Hepatocyte (in vitro differentiated cells): Measurements from ENCODE around the gene CAV2. TPM values are rescaled to one million over a fixed set of nuclear protein-coding genes. Genes with fewer than 3 reads are reported as not detected.

Experiments
- DNase-seq: peaks from one replicate; pipeline ENCODE4 v3.0.0-alpha.2; 2016; ENCODE audit warnings: low spot score
- H2AFZ ChIP-seq: fragments of 200-600 bp; sonication (generic); 2 replicates; pipeline ENCODE4 v1.6.0; 2016; ENCODE audit warnings: antibody characterized with exemption, mild to moderate bottlenecking
- H3K27ac ChIP-seq: fragments of 200-600 bp; sonication (generic); 2 replicates; pipeline ENCODE4 v1.5.1; 2016; ENCODE audit warnings: mild to moderate bottlenecking
- H3K27me3 ChIP-seq: fragments of 200-600 bp; sonication (generic); 2 replicates; pipeline ENCODE4 v1.6.1; 2016
- H3K36me3 ChIP-seq: fragments of 200-600 bp; sonication (generic); replicated peaks from 2 replicates; pipeline ENCODE4 v1.5.1; 2016; ENCODE audit warnings: low read depth; ENCODE audit not compliant: insufficient read depth
- H3K4me1 ChIP-seq: fragments of 200-600 bp; sonication (generic); 2 replicates; pipeline ENCODE4 v1.5.1; 2016; ENCODE audit warnings: mild to moderate bottlenecking, moderate library complexity; ENCODE audit not compliant: insufficient read depth
- H3K4me2 ChIP-seq: fragments of 200-600 bp; sonication (generic); 2 replicates; pipeline ENCODE4 v1.6.0; 2016
- H3K4me3 ChIP-seq: fragments of 200-600 bp; sonication (generic); 2 replicates; pipeline ENCODE4 v1.5.1; 2016; ENCODE audit warnings: mild to moderate bottlenecking
- H3K79me2 ChIP-seq: fragments of 200-600 bp; sonication (generic); 2 replicates; pipeline ENCODE4 v1.6.0; 2017; ENCODE audit warnings: mild to moderate bottlenecking
- H3K9me2 ChIP-seq: fragments of 200-600 bp; sonication (generic); replicated peaks from 2 replicates; pipeline ENCODE4 v1.6.0; 2017; ENCODE audit warnings: mild to moderate bottlenecking; ENCODE audit not compliant: insufficient read depth
- H3K9me3 ChIP-seq: fragments of 200-600 bp; sonication (generic); 2 replicates; pipeline ENCODE4 v1.5.1; 2016; ENCODE audit warnings: low read depth, mild to moderate bottlenecking
- H4K20me1 ChIP-seq: fragments of 200-600 bp; sonication (generic); 2 replicates; pipeline ENCODE4 v1.6.0; 2016; ENCODE audit warnings: mild to moderate bottlenecking; ENCODE audit not compliant: insufficient read depth, poor library complexity, severe bottlenecking
- EZH2 ChIP-seq: fragments of 200-600 bp; sonication (generic); IDR thresholded peaks from 2 replicates; pipeline ENCODE4 v1.6.1; 2016; ENCODE audit warnings: antibody characterized with exemption, mild to moderate bottlenecking, borderline replicate concordance
- EZH2phosphoT487 ChIP-seq: fragments of 200-600 bp; sonication (generic); IDR thresholded peaks from one replicate; pipeline ENCODE4 v1.6.1; 2018; ENCODE audit warnings: antibody characterized with exemption, mild to moderate bottlenecking, low read depth, moderate library complexity; ENCODE audit not compliant: unreplicated experiment, severe bottlenecking
- WGBS: methylation state at CpG from one replicate; pipeline ENCODE4 v1.1.6; 2016; ENCODE audit warnings: low lambda C conversion rate; ENCODE audit errors: missing lambda C conversion rate; 5-methylcytosine and 5-hydroxymethylcytosine counted together
- polyA plus RNA-seq: library from polyadenylated mRNA; unstranded; fragments of >200 nt; fragmentation: Nextera tagmentation; extraction: Ambion mirVana; gene quantifications from 2 replicates; pipeline ENCODE4 v1.2.1, GENCODE V29; 2016
- total RNA-seq: library from RNA; depleted of rRNA; stranded (reverse); fragments of >200 nt; gene quantifications from 2 replicates; pipeline ENCODE4 v1.2.3, GENCODE V29; 2014
- TF ChIP-seq, protein P1 (sequence below): fragments of 200-600 bp; sonication (generic); IDR thresholded peaks from 2 replicates; pipeline ENCODE4 v1.5.1; 2016; ENCODE audit warnings: antibody characterized with exemption, mild to moderate bottlenecking; ENCODE audit not compliant: poor library complexity

The CAV2 gene
- total and polyA plus RNA-seq, 2 experiments from 2014 or later: 49.2 to 53.0 TPM

DNA sequence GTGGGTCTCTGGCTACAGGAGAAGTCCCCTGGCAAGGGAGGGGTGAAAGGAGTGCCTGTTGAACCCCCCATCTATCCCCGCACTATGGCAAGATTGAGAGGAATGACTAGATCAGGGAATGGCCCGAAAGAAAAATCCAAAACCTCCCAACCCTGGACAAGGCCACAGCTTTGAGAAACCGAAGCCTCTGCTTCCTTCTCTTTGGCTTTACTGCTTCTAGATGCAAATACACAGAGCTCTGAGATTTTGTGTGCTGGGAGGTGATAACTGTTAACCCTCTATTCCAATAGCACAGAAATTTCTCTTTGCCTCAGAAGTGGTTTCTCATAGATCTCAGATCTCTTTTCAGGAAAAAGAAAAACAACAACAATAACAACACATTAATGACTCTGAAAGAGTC lies 40.3 kb downstream of the CAV2 start:
- H4K20me1 ChIP-seq: no peaks in the 10 kb centered on the region
- H3K27ac ChIP-seq: no peak overlapping the region
- H3K36me3 ChIP-seq: no peaks in the 10 kb centered on the region
- DNase-seq: no peak
- TF ChIP-seq EZH2 (no peak), EZH2phosphoT487 (no peak)
- TF ChIP-seq, protein P1, sequence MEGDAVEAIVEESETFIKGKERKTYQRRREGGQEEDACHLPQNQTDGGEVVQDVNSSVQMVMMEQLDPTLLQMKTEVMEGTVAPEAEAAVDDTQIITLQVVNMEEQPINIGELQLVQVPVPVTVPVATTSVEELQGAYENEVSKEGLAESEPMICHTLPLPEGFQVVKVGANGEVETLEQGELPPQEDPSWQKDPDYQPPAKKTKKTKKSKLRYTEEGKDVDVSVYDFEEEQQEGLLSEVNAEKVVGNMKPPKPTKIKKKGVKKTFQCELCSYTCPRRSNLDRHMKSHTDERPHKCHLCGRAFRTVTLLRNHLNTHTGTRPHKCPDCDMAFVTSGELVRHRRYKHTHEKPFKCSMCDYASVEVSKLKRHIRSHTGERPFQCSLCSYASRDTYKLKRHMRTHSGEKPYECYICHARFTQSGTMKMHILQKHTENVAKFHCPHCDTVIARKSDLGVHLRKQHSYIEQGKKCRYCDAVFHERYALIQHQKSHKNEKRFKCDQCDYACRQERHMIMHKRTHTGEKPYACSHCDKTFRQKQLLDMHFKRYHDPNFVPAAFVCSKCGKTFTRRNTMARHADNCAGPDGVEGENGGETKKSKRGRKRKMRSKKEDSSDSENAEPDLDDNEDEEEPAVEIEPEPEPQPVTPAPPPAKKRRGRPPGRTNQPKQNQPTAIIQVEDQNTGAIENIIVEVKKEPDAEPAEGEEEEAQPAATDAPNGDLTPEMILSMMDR: no peak
- H2AFZ ChIP-seq: no peak overlapping the region
- no peak overlapping the region for H3K4me3 ChIP-seq
- peaks cover 5% of the 10 kb centered on the region for H3K4me1 ChIP-seq
- no peaks in the 10 kb centered on the region for H3K9me2 ChIP-seq
- no peaks in the 10 kb centered on the region for H3K27me3 ChIP-seq
- no peak overlapping the region for H3K4me2 ChIP-seq
- no peaks in the 10 kb centered on the region for H3K79me2 ChIP-seq
- no peaks in the 10 kb centered on the region for H3K9me3 ChIP-seq
- WGBS: 89% methylated on average over 3 of the region's 3 CpGs

DNA sequence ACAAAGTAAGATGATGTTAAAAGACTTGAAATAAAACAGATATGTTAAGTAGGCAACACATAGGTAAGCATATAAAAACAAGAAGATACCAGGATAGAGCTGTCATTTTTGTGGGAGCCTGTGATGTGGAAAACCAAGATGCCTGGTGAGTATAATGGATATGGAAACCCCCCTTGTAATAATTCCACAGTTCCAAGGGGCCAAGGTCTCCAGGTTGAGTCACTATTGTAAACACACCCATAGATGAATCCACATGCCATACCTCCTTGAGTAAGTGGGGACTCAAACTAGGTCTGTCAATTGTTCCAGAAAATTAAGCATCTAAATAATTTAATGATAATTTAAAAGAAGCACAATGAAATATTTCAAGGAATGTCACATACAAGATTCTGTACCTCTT lies 41.2 kb downstream of the CAV2 start:
- no peak overlapping the region for H2AFZ ChIP-seq
- H3K4me1 ChIP-seq: peaks cover 5% of the 10 kb centered on the region
- no peaks in the 10 kb centered on the region for H3K27me3 ChIP-seq
- no peaks in the 10 kb centered on the region for H3K79me2 ChIP-seq
- no peaks in the 10 kb centered on the region for H3K9me3 ChIP-seq
- H4K20me1 ChIP-seq: no peaks in the 10 kb centered on the region
- no peak overlapping the region for H3K4me3 ChIP-seq
- no peak overlapping the region for H3K27ac ChIP-seq
- no peaks in the 10 kb centered on the region for H3K36me3 ChIP-seq
- TF ChIP-seq EZH2 (no peak), EZH2phosphoT487 (no peak)
- TF ChIP-seq, protein P1: no peak
- no peaks in the 10 kb centered on the region for H3K9me2 ChIP-seq
- H3K4me2 ChIP-seq: no peak overlapping the region
- no peak for DNase-seq

DNA sequence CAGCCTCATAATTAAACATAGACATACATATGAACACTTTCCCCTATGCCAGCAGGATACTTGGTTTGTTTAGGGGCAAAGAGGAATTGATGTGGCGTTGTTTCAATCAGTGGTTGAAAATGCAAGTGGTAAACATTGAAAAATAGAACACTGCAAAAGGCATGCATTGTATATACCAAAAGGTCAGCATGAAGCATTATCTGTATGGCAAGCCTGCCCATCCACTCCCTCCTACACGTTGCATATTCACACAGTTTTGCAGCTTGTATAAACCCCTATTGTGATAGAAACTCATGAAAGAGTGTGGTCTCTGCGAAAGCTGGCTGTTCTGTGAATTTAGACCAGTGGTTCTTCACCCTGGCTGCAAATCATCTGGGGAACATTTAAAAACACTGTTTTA lies 42.4 kb downstream of the CAV2 start:
- no peak overlapping the region for H3K27ac ChIP-seq
- no peak overlapping the region for H2AFZ ChIP-seq
- no peaks in the 10 kb centered on the region for H3K27me3 ChIP-seq
- H3K4me2 ChIP-seq: no peak overlapping the region
- H3K4me3 ChIP-seq: no peak overlapping the region
- no peaks in the 10 kb centered on the region for H3K9me3 ChIP-seq
- DNase-seq: no peak
- H3K79me2 ChIP-seq: no peaks in the 10 kb centered on the region
- TF ChIP-seq EZH2 (no peak), EZH2phosphoT487 (no peak)
- TF ChIP-seq, protein P1: no peak
- no peaks in the 10 kb centered on the region for H3K36me3 ChIP-seq
- peaks cover 5% of the 10 kb centered on the region for H3K4me1 ChIP-seq
- H4K20me1 ChIP-seq: no peaks in the 10 kb centered on the region
- no peaks in the 10 kb centered on the region for H3K9me2 ChIP-seq
- 78% methylated on average over 3 of the region's 3 CpGs for WGBS

DNA sequence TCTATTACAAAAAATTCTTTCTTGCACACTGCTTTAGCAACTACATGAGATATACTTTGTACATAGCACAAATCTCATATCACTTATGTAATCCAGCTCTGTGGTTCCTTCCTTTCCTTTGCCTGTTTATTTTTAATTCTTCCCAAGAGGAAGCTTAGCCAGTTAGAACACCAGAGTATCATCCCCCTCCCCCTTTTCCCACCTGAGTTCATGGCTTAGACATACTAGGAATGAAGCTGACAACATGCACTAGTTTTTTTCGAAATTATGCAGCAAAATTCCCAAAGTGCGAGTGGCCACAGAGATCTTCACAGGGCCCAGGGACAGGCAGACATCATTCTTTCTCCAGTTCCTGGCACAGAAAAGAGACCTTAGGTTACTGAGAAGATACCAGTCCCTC lies 43.1 kb downstream of the CAV2 start:
- Histone ChIP-seq H3K9me2 (no peaks in the 10 kb centered on the region), H3K27ac (no peak overlapping the region), H3K27me3 (no peaks in the 10 kb centered on the region), H3K9me3 (no peaks in the 10 kb centered on the region), H2AFZ (no peak overlapping the region), H3K4me3 (no peak overlapping the region), H3K79me2 (no peaks in the 10 kb centered on the region), H3K36me3 (no peaks in the 10 kb centered on the region), H3K4me2 (no peak overlapping the region), H4K20me1 (no peaks in the 10 kb centered on the region), H3K4me1 (peaks cover 5% of the 10 kb centered on the region)
- WGBS: 91% methylated on average over 2 of the region's 2 CpGs
- DNase-seq: no peak
- TF ChIP-seq EZH2phosphoT487 (no peak), EZH2 (no peak)
- TF ChIP-seq, protein P1: no peak
